CD4-positive, alpha-beta T cell (primary cell): ENCODE measurements around the gene CCNQ. TPM values are rescaled to one million over a fixed set of nuclear protein-coding genes. Genes with fewer than 3 reads are reported as not detected.

Experiments used
- ATAC-seq: fragments of 200-7000 bp; cut with Tn5 transposase; one replicate; pipeline ENCODE4 v1.10.0; 2022; ENCODE audit warnings: mild to moderate bottlenecking; ENCODE audit not compliant: poor library complexity
- CTCF ChIA-PET: fragments of 350-600 bp; sonication (Branson Sonifier 250); formaldehyde crosslinking; loops from one replicate; lab custom pipeline; 2021; ENCODE audit warnings: antibody characterized with exemption, inconsistent platforms; lab: Charles Lee
- POLR2A ChIA-PET: fragments of 350-600 bp; sonication (Branson Sonifier 250); formaldehyde crosslinking; loops from one replicate; lab custom pipeline; 2021; ENCODE audit warnings: antibody characterized with exemption, inconsistent platforms; lab: Charles Lee
- DNase-seq, 14 experiments: peaks; one replicate each; pipeline ENCODE4 v3.0.0-alpha.2; 2013 to 2020; ENCODE audit warnings: mixed read lengths in 2 of 14
- H3K27ac ChIP-seq, 2 donors: one replicate each; pipeline versions ENCODE4 v1.5.1 to v1.7.0; 2013; ENCODE audit warnings: low read length in 2 of 2, low read depth in 1 of 2, mild to moderate bottlenecking in 1 of 2
- H3K27me3 ChIP-seq, 2 experiments: 1 replicate in 1 of 2; 2 replicates in 1 of 2; pipeline versions ENCODE4 v1.6.1 to v1.7.0; 2013; ENCODE audit warnings: low read length in 2 of 2, control low read depth in 1 of 2, mild to moderate bottlenecking in 1 of 2, moderate library complexity in 1 of 2; ENCODE audit not compliant: insufficient read depth in 2 of 2, control insufficient read depth in 1 of 2
- H3K36me3 ChIP-seq: one replicate; pipeline ENCODE4 v1.6.1; 2013; ENCODE audit warnings: low read length, control low read depth; ENCODE audit not compliant: insufficient read depth
- H3K4me1 ChIP-seq: one replicate; pipeline ENCODE4 v1.6.1; 2013; ENCODE audit warnings: low read length, control low read depth; ENCODE audit not compliant: insufficient read depth
- H3K4me3 ChIP-seq: one replicate; pipeline ENCODE4 v1.5.1; 2013; ENCODE audit warnings: mild to moderate bottlenecking, low read length, moderate library complexity
- H3K9me3 ChIP-seq, 2 experiments: 1 replicate in 1 of 2; 2 replicates in 1 of 2; pipeline versions ENCODE4 v1.6.1 to v1.7.0; 2013; ENCODE audit warnings: low read length in 2 of 2, mild to moderate bottlenecking in 2 of 2, control low read depth in 1 of 2, moderate library complexity in 1 of 2; ENCODE audit not compliant: control insufficient read depth in 1 of 2, insufficient read depth in 1 of 2
- H3K27ac Mint-ChIP-seq: one replicate; pipeline ENCODE4 v1.8.0; 2020; ENCODE audit warnings: mixed read lengths
- H3K27me3 Mint-ChIP-seq: one replicate; pipeline ENCODE4 v1.8.0; 2021; ENCODE audit warnings: mixed read lengths
- H3K36me3 Mint-ChIP-seq: one replicate; pipeline ENCODE4 v1.8.0; 2021; ENCODE audit warnings: low read depth, mixed read lengths
- H3K4me1 Mint-ChIP-seq: one replicate; pipeline ENCODE4 v1.8.0; 2021; ENCODE audit warnings: low read depth, mixed read lengths
- H3K4me3 Mint-ChIP-seq: one replicate; pipeline ENCODE4 v1.8.0; 2020; ENCODE audit warnings: mild to moderate bottlenecking, mixed read lengths
- H3K9me3 Mint-ChIP-seq: one replicate; pipeline ENCODE4 v1.8.0; 2020; ENCODE audit warnings: mixed read lengths
- intact Hi-C, 2 experiments: fragments of 100-400 bp; cut with DNase I in 1 of 2; cut with micrococcal nuclease in 1 of 2; formaldehyde crosslinking; loops; one replicate each; pipeline versions ENCODE4 v1.15.1 to v1.9.0; 2023 to 2025; cut with DNase I, micrococcal nuclease
- total RNA-seq, 174 experiments: library from RNA in 2 of 174; stranded (reverse) in 2 of 174; gene quantifications; one replicate each; pipeline ENCODE4 v1.2.3 and lab custom pipeline; 2021 to 2026
- TF ChIP-seq, protein P1 (sequence below): fragments of 200-600 bp; IDR thresholded peaks from one replicate; pipeline ENCODE4 v1.8.0; 2022; ENCODE audit warnings: antibody characterized with exemption, mild to moderate bottlenecking

CCNQ gene
- total RNA-seq, 2 experiments from 2014 or later = 13.9 to 14.1 TPM

- TF ChIP-seq, protein P1, sequence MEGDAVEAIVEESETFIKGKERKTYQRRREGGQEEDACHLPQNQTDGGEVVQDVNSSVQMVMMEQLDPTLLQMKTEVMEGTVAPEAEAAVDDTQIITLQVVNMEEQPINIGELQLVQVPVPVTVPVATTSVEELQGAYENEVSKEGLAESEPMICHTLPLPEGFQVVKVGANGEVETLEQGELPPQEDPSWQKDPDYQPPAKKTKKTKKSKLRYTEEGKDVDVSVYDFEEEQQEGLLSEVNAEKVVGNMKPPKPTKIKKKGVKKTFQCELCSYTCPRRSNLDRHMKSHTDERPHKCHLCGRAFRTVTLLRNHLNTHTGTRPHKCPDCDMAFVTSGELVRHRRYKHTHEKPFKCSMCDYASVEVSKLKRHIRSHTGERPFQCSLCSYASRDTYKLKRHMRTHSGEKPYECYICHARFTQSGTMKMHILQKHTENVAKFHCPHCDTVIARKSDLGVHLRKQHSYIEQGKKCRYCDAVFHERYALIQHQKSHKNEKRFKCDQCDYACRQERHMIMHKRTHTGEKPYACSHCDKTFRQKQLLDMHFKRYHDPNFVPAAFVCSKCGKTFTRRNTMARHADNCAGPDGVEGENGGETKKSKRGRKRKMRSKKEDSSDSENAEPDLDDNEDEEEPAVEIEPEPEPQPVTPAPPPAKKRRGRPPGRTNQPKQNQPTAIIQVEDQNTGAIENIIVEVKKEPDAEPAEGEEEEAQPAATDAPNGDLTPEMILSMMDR = no peak
- CTCF ChIA-PET = no interaction called here
Measured at GRCh38 chrX:153638041-153638371, 39.1 kb upstream of the CCNQ start.

GRCh38 chrX:153637121-153638040, 38.4 kb upstream of the CCNQ start:
- CTCF ChIA-PET = no interaction called here
- DNase-seq = no peak
- no peak for ATAC-seq
- Histone ChIP-seq H3K27me3 (peaks cover 4 to 5% of the 10 kb centered on the region in 2 experiments), H3K9me3 (peaks cover 0 to 7% of the 10 kb centered on the region in 2 experiments), H3K27ac (no peak overlapping the region), H3K4me1 (peaks cover 5% of the 10 kb centered on the region), H3K4me3 (no peak overlapping the region), H3K36me3 (no peaks in the 10 kb centered on the region)
- TF ChIP-seq, protein P1 = no peak
- Mint-ChIP-seq H3K27me3 (peaks cover 12% of the 10 kb centered on the region), H3K27ac (no peak overlapping the region), H3K4me1 (peaks cover 5% of the 10 kb centered on the region), H3K4me3 (no peak overlapping the region), H3K36me3 (no peaks in the 10 kb centered on the region), H3K9me3 (no peaks in the 10 kb centered on the region)
- POLR2A ChIA-PET = no interaction called here
- intact Hi-C loops = no loop called here

More at GRCh38 chrX:153638041-153638371, 39.1 kb upstream of the CCNQ start:
- H3K4me1 ChIP-seq = peaks cover 8% of the 10 kb centered on the region
- no peak for DNase-seq
- H3K9me3 Mint-ChIP-seq = no peaks in the 10 kb centered on the region
- H3K4me3 Mint-ChIP-seq = no peak overlapping the region
- peaks cover 8 to 10% of the 10 kb centered on the region in 2 experiments for H3K27me3 ChIP-seq
- no peaks in the 10 kb centered on the region for H3K36me3 Mint-ChIP-seq
- no peaks in the 10 kb centered on the region for H3K36me3 ChIP-seq
- H3K4me1 Mint-ChIP-seq = peaks cover 5% of the 10 kb centered on the region
- intact Hi-C loops = no loop called here
- peaks cover 0 to 7% of the 10 kb centered on the region in 2 experiments for H3K9me3 ChIP-seq
- POLR2A ChIA-PET = no interaction called here
- ATAC-seq = no peak
- no peak overlapping the region for H3K27ac Mint-ChIP-seq
- peaks cover 17% of the 10 kb centered on the region for H3K27me3 Mint-ChIP-seq
- no peak overlapping the region for H3K27ac ChIP-seq
- H3K4me3 ChIP-seq = no peak overlapping the region

- Mint-ChIP-seq H3K27ac (no peak overlapping the region), H3K4me3 (no peak overlapping the region), H3K9me3 (no peaks in the 10 kb centered on the region), H3K4me1 (peaks cover 5% of the 10 kb centered on the region), H3K36me3 (no peaks in the 10 kb centered on the region), H3K27me3 (peaks cover 11% of the 10 kb centered on the region)
- ATAC-seq (no peak), DNase-seq (no peak)
- Histone ChIP-seq H3K4me3 (no peak overlapping the region), H3K36me3 (no peaks in the 10 kb centered on the region), H3K27ac (no peak overlapping the region), H3K27me3 (peaks cover 3% of the 10 kb centered on the region in 2 experiments), H3K9me3 (peaks cover 0 to 7% of the 10 kb centered on the region in 2 experiments), H3K4me1 (peaks cover 2% of the 10 kb centered on the region)
- CTCF ChIA-PET = no interaction called here
- TF ChIP-seq, protein P1 = no peak
- intact Hi-C loops = no loop called here
- POLR2A ChIA-PET = no interaction called here
Measured at GRCh38 chrX:153636716-153637115, 37.8 kb upstream of the CCNQ start.
